GM23248 (cell line): Measurements from ENCODE around the gene ANKRD55. TPM values are rescaled to one million over a fixed set of nuclear protein-coding genes. Genes with fewer than 3 reads are reported as not detected.
"Not testable (repeated sequence)": the region's sequence is repeated elsewhere in the genome, so short reads cannot be mapped to it uniquely, and the experiment has no call there.

Experiments
- DNase-seq: peaks from one replicate; pipeline ENCODE4 v3.0.0-alpha.2; 2015
- H2AFZ ChIP-seq: fragments of 200-600 bp; sonication (generic); 2 replicates; pipeline ENCODE4 v1.6.1; 2016; ENCODE audit warnings: antibody characterized with exemption
- H3F3A ChIP-seq: fragments of 200-600 bp; sonication (generic); 2 replicates; pipeline ENCODE4 v1.6.1; 2016; ENCODE audit warnings: mild to moderate bottlenecking, antibody characterized with exemption, mixed run types; ENCODE audit not compliant: insufficient read depth
- H3K27ac ChIP-seq: fragments of 200-600 bp; sonication (generic); 2 replicates; pipeline ENCODE4 v1.5.1; 2016; ENCODE audit warnings: mild to moderate bottlenecking
- H3K27me3 ChIP-seq: fragments of 200-600 bp; sonication (generic); replicated peaks from 2 replicates; pipeline ENCODE4 v1.6.1; 2016; ENCODE audit warnings: mild to moderate bottlenecking; ENCODE audit not compliant: insufficient read depth
- H3K36me3 ChIP-seq: fragments of 200-600 bp; sonication (generic); 2 replicates; pipeline ENCODE4 v1.6.1; 2016; ENCODE audit warnings: low read depth, mild to moderate bottlenecking
- H3K4me1 ChIP-seq: fragments of 200-600 bp; sonication (generic); 2 replicates; pipeline ENCODE4 v1.6.1; 2016; ENCODE audit warnings: mild to moderate bottlenecking; ENCODE audit not compliant: insufficient read depth
- H3K4me2 ChIP-seq: fragments of 200-600 bp; sonication (generic); one replicate; pipeline ENCODE4 v1.6.1; 2016; ENCODE audit warnings: mild to moderate bottlenecking; ENCODE audit not compliant: unreplicated experiment
- H3K4me3 ChIP-seq: fragments of 200-600 bp; sonication (generic); 2 replicates; pipeline ENCODE4 v1.5.1; 2016; ENCODE audit warnings: mild to moderate bottlenecking
- H3K79me2 ChIP-seq: fragments of 200-600 bp; sonication (generic); 2 replicates; pipeline ENCODE4 v1.6.1; 2016; ENCODE audit warnings: mild to moderate bottlenecking; ENCODE audit not compliant: insufficient read depth
- H3K9ac ChIP-seq: fragments of 200-600 bp; sonication (generic); 2 replicates; pipeline ENCODE4 v1.6.1; 2016; ENCODE audit warnings: mild to moderate bottlenecking
- H3K9me2 ChIP-seq: fragments of 200-600 bp; sonication (generic); 2 replicates; pipeline ENCODE4 v1.6.1; 2016; ENCODE audit warnings: mixed run types, mild to moderate bottlenecking, moderate library complexity; ENCODE audit not compliant: insufficient read depth
- H3K9me3 ChIP-seq: fragments of 200-600 bp; sonication (generic); one replicate; pipeline ENCODE4 v1.6.1; 2017; ENCODE audit warnings: low read depth
- H4K20me1 ChIP-seq: fragments of 200-600 bp; sonication (generic); 2 replicates; pipeline ENCODE4 v1.6.0; 2016; ENCODE audit not compliant: insufficient read depth
- EZH2 ChIP-seq: fragments of 200-600 bp; sonication (generic); IDR thresholded peaks from 2 replicates; pipeline ENCODE4 v1.6.1; 2018; ENCODE audit warnings: antibody characterized with exemption, mild to moderate bottlenecking; ENCODE audit not compliant: insufficient read depth, poor library complexity, severe bottlenecking
- EZH2phosphoT487 ChIP-seq: fragments of 200-600 bp; sonication (generic); IDR thresholded peaks from 2 replicates; pipeline ENCODE4 v1.6.1; 2018; ENCODE audit warnings: antibody characterized with exemption, moderate library complexity, mild to moderate bottlenecking, low read depth; ENCODE audit not compliant: insufficient read depth
- WGBS, 2 experiments: methylation state at CpG; one replicate each; pipeline ENCODE4 v1.1.6; 2015 to 2017; ENCODE audit warnings: low lambda C conversion rate in 2 of 2, low coverage in 1 of 2; ENCODE audit errors: missing lambda C conversion rate in 2 of 2; 5-methylcytosine and 5-hydroxymethylcytosine counted together
- in situ Hi-C: fragments of 300-500 bp; cut with MboI; formaldehyde crosslinking; loops from 2 replicates; pipeline ENCODE4 v1.15.0; 2020
- polyA plus RNA-seq: library from polyadenylated mRNA; unstranded; fragments of >200 nt; fragmentation: Nextera tagmentation; extraction: Ambion mirVana; gene quantifications from 2 replicates; pipeline ENCODE4 v1.2.1, GENCODE V29; 2016
- total RNA-seq: library from RNA; depleted of rRNA; stranded (reverse); fragments of >200 nt; shearing (Covaris generic); gene quantifications from 2 replicates; pipeline ENCODE4 v1.2.3, GENCODE V29; 2014

The ANKRD55 gene
- total and polyA plus RNA-seq, 2 experiments from 2014 or later, result not detected

DNA sequence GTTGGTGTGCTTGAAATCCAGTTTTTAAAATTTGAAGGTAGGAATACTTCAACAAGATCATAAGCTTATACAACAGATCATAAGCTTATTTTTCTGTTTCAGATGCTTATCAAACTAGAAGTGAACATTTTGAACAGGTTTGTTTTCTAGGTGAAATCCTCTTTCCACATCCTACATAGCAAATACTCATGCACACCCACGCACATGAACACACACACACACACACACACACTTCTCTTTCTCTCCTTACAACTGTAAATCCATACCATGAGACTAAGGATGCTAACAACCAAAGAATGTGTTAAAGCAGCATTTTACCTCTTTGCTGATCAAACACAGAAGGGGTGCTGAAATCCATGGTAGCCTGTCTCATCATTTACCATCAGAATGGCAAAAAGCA is 592 bp downstream of the ANKRD55 start:
- H3F3A ChIP-seq, result no peaks in the 10 kb centered on the region
- WGBS, 2 experiments, result 56 to 67% methylated on average over 1 of the region's 1 CpG
- H3K9me2 ChIP-seq, result no peaks in the 10 kb centered on the region
- H3K79me2 ChIP-seq, result no peaks in the 10 kb centered on the region
- H3K36me3 ChIP-seq, result no peaks in the 10 kb centered on the region
- TF ChIP-seq EZH2 (no peak), EZH2phosphoT487 (no peak)
- H4K20me1 ChIP-seq, result no peaks in the 10 kb centered on the region
- no peak overlapping the region for H3K9ac ChIP-seq
- H3K4me3 ChIP-seq, result no peak overlapping the region
- H3K4me2 ChIP-seq, result no peak overlapping the region
- H3K27ac ChIP-seq, result no peak overlapping the region
- no peak for DNase-seq
- H2AFZ ChIP-seq, result no peak overlapping the region
- 0 out of 2 replicates have a peak, but pooled peaks cover 11% of the 10 kb centered on the region for H3K27me3 ChIP-seq
- no peaks in the 10 kb centered on the region for H3K9me3 ChIP-seq
- in situ Hi-C loops, result no loop called here
- H3K4me1 ChIP-seq, result no peaks in the 10 kb centered on the region

DNA sequence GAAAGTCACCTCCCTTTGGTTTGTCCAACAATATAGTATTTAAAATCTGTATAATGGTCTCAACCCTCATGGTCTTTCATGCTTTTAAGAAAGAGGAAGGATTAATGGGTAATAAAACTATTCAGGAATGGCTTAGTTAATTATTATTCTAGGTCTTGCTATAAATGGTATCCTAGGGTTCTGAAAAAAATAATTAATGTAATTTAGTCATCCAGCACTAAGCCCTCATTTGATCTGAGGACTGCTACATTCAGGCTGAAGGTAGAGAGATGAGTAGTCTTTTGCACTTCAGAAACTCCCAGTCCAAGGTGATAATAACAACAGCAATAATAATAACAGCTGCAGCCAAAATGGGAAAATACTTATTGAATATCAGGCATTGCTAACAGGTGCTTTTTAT is 2.6 kb downstream of the ANKRD55 start:
- Histone ChIP-seq H3K79me2 (no peaks in the 10 kb centered on the region), H3K27me3 (0 out of 2 replicates have a peak, but pooled peaks cover 11% of the 10 kb centered on the region), H2AFZ (no peak overlapping the region), H3K4me2 (no peak overlapping the region), H3K9me3 (no peaks in the 10 kb centered on the region), H3K4me3 (no peak overlapping the region), H3F3A (no peaks in the 10 kb centered on the region), H3K36me3 (no peaks in the 10 kb centered on the region), H3K9me2 (no peaks in the 10 kb centered on the region), H3K4me1 (no peaks in the 10 kb centered on the region), H3K27ac (no peak overlapping the region), H4K20me1 (no peaks in the 10 kb centered on the region), H3K9ac (no peak overlapping the region)
- TF ChIP-seq EZH2phosphoT487 (no peak), EZH2 (no peak)
- in situ Hi-C loops, result no loop called here
- DNase-seq, result no peak

DNA sequence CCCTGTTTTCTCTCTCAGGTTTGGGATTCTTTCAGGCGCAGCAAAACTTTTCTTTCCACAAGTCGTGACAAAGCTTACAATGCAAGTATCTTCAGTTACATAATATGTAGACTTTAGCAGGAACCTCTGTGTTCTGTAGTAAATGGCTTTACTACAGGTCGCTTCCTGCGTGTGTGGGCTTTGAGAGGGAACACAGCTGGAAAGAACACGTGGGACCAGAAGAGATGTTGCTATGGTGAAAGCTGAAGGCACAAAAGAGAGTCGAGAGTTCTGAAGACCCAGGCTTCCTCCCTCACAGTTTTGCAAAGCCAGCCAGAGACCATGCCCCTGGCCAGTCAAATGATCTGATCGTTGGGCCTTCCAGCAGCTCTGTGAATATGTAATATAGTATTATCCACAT is 4.0 kb downstream of the ANKRD55 start:
- Histone ChIP-seq H2AFZ (no peak overlapping the region), H3K4me1 (no peaks in the 10 kb centered on the region)

DNA sequence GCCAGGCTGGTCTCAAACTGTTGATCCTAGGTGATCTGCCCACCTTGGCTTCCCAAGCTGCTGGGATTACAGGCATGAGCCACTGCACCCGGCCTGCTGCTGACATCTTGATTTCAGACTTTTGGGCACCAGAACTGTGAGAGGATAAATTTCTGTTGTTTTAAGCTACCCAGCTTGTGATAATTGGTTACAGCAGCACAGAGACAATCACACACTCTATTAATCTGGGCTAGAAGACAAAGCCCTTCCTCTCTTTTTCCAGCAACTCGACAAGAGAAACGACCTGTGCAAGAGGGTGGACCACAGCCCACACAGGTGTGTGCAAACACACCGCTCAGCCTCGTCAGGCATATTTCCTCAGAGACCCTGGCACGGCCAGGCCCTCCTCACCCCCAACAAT is 4.5 kb downstream of the ANKRD55 start:
- no peaks in the 10 kb centered on the region for H3K79me2 ChIP-seq
- no peak for TF ChIP-seq EZH2phosphoT487
- TF ChIP-seq EZH2, result no peak
- DNase-seq, result no peak
- WGBS, 2 experiments, result 18 to 26% methylated on average over 5 to 6 of the region's 6 CpGs
- H4K20me1 ChIP-seq, result no peaks in the 10 kb centered on the region
- H3K4me1 ChIP-seq, result no peaks in the 10 kb centered on the region
- no peak overlapping the region for H2AFZ ChIP-seq
- H3K27me3 ChIP-seq, result 0 out of 2 replicates have a peak, but pooled peaks cover 11% of the 10 kb centered on the region
- no peak overlapping the region for H3K4me2 ChIP-seq
- no peak overlapping the region for H3K9ac ChIP-seq
- no peaks in the 10 kb centered on the region for H3F3A ChIP-seq
- no peak overlapping the region for H3K27ac ChIP-seq
- in situ Hi-C loops, result no loop called here
- no peak overlapping the region for H3K4me3 ChIP-seq
- H3K36me3 ChIP-seq, result no peaks in the 10 kb centered on the region
- no peaks in the 10 kb centered on the region for H3K9me2 ChIP-seq
- no peaks in the 10 kb centered on the region for H3K9me3 ChIP-seq

More for the DNA sequence above, 4.0 kb downstream of the ANKRD55 start:
- H3K27me3 ChIP-seq, result 0 out of 2 replicates have a peak, but pooled peaks cover 11% of the 10 kb centered on the region
- no peak for DNase-seq
- H3K9ac ChIP-seq, result no peak overlapping the region
- H3K36me3 ChIP-seq, result no peaks in the 10 kb centered on the region
- H3K4me3 ChIP-seq, result no peak overlapping the region
- H3K79me2 ChIP-seq, result no peaks in the 10 kb centered on the region
- no peaks in the 10 kb centered on the region for H3F3A ChIP-seq
- no peaks in the 10 kb centered on the region for H3K9me3 ChIP-seq
- H3K27ac ChIP-seq, result no peak overlapping the region
- H4K20me1 ChIP-seq, result no peaks in the 10 kb centered on the region
- 57 to 68% methylated on average over 7 of the region's 7 CpGs for WGBS, 2 experiments
- in situ Hi-C loops, result no loop called here
- no peak overlapping the region for H3K4me2 ChIP-seq
- H3K9me2 ChIP-seq, result no peaks in the 10 kb centered on the region
- TF ChIP-seq EZH2 (no peak), EZH2phosphoT487 (no peak)

DNA sequence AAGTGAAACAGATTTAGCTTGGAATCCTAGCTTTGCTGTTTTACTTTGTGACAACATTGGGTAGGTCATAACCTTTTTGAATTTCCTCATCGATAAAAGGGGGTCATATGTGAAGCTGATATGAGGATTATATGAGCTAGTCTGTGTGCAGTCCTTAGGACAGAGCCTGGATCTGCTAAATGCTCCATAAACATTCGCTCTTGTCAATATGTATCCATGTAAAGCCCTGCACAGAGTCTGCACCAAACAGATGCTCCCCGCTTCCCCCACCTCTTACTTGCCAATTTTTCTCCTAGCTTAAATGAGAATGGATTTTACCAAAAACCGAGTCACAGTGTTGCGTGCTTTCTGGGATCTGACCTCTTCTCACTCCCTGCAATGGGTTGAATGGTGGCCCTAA is 5.4 kb downstream of the ANKRD55 start:
- no peaks in the 10 kb centered on the region for H3F3A ChIP-seq
- H3K4me2 ChIP-seq, result no peak overlapping the region
- no peak overlapping the region for H3K9ac ChIP-seq
- H3K79me2 ChIP-seq, result no peaks in the 10 kb centered on the region
- 0 out of 2 replicates have a peak, but pooled peaks cover 1% of the 10 kb centered on the region for H3K27me3 ChIP-seq
- in situ Hi-C loops, result no loop called here
- DNase-seq, result no peak
- H3K9me2 ChIP-seq, result no peaks in the 10 kb centered on the region
- 77 to 81% methylated on average over 5 of the region's 5 CpGs for WGBS, 2 experiments
- H2AFZ ChIP-seq, result no peak overlapping the region
- H3K4me1 ChIP-seq, result no peaks in the 10 kb centered on the region
- no peaks in the 10 kb centered on the region for H3K9me3 ChIP-seq
- no peaks in the 10 kb centered on the region for H4K20me1 ChIP-seq
- TF ChIP-seq EZH2phosphoT487 (no peak), EZH2 (no peak)
- no peak overlapping the region for H3K27ac ChIP-seq
- H3K4me3 ChIP-seq, result no peak overlapping the region
- no peaks in the 10 kb centered on the region for H3K36me3 ChIP-seq

DNA sequence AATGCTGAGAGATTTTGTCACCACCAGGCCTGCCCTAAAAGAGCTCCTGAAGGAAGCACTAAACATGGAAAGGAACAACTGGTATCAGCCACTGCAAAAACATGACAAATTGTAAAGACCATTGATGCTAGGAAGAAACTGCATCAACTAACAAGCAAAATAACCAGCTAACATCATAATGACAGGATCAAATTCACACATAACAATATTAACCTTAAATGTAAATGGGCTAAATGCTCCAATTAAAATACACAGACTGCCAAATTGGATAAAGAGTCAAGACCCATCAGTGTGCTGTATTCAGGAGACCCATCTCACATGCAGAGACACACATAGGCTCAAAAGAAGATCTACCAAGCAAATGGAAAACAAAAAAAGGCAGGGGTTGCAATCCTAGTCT is 9.8 kb downstream of the ANKRD55 start:
- H3K27me3 ChIP-seq, H3K9me3 ChIP-seq, H3K79me2 ChIP-seq, DNase-seq, H3K9me2 ChIP-seq, H4K20me1 ChIP-seq, H3K9ac ChIP-seq, H3K4me3 ChIP-seq, H2AFZ ChIP-seq, H3K27ac ChIP-seq, H3K4me2 ChIP-seq, H3K36me3 ChIP-seq, H3K4me1 ChIP-seq, H3F3A ChIP-seq, in situ Hi-C loops: not testable (repeated sequence)

DNA sequence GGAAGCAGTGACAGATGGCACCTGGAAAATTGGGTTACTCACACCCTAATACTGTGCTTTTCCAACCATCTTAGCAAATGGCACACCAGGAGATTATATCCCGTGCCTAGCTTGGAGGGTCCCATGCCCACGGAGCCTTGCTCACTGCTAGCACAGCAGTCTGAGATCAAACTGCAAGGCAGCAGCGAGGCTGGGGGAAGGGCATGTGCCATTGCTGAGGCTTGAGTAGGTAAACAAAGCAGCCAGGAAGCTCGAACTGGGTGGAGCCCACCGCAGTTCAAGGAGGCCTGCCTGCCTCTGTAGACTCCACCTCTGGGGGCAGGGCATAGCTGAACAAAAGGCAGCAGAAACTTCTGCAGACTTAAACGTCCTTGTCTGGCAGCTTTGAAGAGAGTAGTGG is 11.5 kb downstream of the ANKRD55 start:
- DNase-seq, H2AFZ ChIP-seq, H3K79me2 ChIP-seq, H3K9ac ChIP-seq, H3K4me1 ChIP-seq, in situ Hi-C loops, H3K9me2 ChIP-seq, H3K27ac ChIP-seq, H3K4me3 ChIP-seq, H4K20me1 ChIP-seq, H3K36me3 ChIP-seq, H3K4me2 ChIP-seq, H3K9me3 ChIP-seq, H3K27me3 ChIP-seq, H3F3A ChIP-seq: not testable (repeated sequence)
- whole genome bisulfite sequencing, 2 experiments, result 71 to 73% methylated on average over 6 of the region's 6 CpGs
